Activated CD8-positive, alpha-beta T cell treated with anti-CD3 and anti-CD28 coated beads, Interleukin-2, amount 10 ng/mL, durations not matched to agents 7 days and 5 days (primary cell): Measurements from ENCODE around the gene OR8A1. TPM values are rescaled to one million over a fixed set of nuclear protein-coding genes. Genes with fewer than 3 reads are reported as not detected.

Experiments used
- ATAC-seq: fragments of 150-1000 bp; cut with Tn5 transposase; one replicate; pipeline ENCODE4 v1.10.0; 2021; ENCODE audit warnings: moderate library complexity
- CTCF ChIA-PET: fragments of 350-600 bp; sonication (Branson Sonifier 250); formaldehyde crosslinking; loops from one replicate; lab custom pipeline; 2021; ENCODE audit warnings: antibody characterized with exemption; lab: Charles Lee
- POLR2A ChIA-PET: fragments of 350-600 bp; sonication (Branson Sonifier 250); formaldehyde crosslinking; loops from one replicate; lab custom pipeline; 2021; ENCODE audit warnings: antibody characterized with exemption; lab: Charles Lee
- DNase-seq: peaks from one replicate; pipeline ENCODE4 v3.0.0-alpha.2; 2020
- H3K27ac Mint-ChIP-seq: one replicate; pipeline ENCODE4 v1.8.0; 2021; ENCODE audit warnings: mild to moderate bottlenecking, mixed read lengths
- H3K27me3 Mint-ChIP-seq: one replicate; pipeline ENCODE4 v1.8.0; 2021; ENCODE audit warnings: low read depth, mixed read lengths
- H3K36me3 Mint-ChIP-seq: one replicate; pipeline ENCODE4 v1.8.0; 2021; ENCODE audit warnings: low read depth, mixed read lengths
- H3K4me1 Mint-ChIP-seq: one replicate; pipeline ENCODE4 v1.8.0; 2021; ENCODE audit warnings: low read depth, mixed read lengths
- H3K4me3 Mint-ChIP-seq: one replicate; pipeline ENCODE4 v1.8.0; 2021; ENCODE audit warnings: mild to moderate bottlenecking, mixed read lengths
- H3K9me3 Mint-ChIP-seq: one replicate; pipeline ENCODE4 v1.8.0; 2022; ENCODE audit warnings: mixed read lengths; ENCODE audit not compliant: insufficient read depth
- total RNA-seq, 2 experiments: library from RNA; stranded (reverse); gene quantifications; one replicate each; pipeline ENCODE4 v1.2.3, GENCODE V29; 2021

OR8A1 gene
- total RNA-seq, 2 experiments from 2014 or later: not detected

DNA sequence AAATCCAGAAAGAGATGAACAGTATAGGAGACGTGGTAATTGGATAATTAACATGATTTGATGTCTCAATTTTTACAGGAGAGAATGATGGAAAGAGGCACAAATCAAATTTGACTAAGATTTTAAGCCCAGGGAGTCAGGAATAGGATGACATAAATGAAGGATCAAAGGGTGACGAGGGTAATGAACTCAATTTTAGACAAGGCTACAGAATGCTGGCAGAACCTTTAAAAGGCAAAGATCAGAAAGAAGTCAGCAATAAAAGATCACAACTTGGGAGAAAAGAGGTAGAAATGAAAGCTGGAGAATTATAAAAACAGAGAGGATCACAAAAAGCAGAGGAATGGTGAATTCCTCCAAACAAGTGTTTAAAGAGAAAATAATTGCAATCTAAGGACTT lies 13.0 kb upstream of the OR8A1 start:
- no peak for DNase-seq
- Mint-ChIP-seq H3K27me3 (peaks cover 10% of the 10 kb centered on the region), H3K27ac (no peak overlapping the region), H3K36me3 (no peaks in the 10 kb centered on the region), H3K4me3 (no peak overlapping the region), H3K9me3 (no peaks in the 10 kb centered on the region), H3K4me1 (no peaks in the 10 kb centered on the region)
- no peak for ATAC-seq
- ChIA-PET CTCF (no interaction called here), POLR2A (no interaction called here)

DNA sequence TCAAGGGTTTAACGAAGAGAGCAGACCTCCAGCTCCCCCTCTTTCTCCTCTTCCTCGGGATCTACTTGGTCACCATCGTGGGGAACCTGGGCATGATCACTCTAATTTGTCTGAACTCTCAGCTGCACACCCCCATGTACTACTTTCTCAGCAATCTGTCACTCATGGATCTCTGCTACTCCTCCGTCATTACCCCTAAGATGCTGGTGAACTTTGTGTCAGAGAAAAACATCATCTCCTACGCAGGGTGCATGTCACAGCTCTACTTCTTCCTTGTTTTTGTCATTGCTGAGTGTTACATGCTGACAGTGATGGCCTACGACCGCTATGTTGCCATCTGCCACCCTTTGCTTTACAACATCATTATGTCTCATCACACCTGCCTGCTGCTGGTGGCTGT lies 363 bp downstream of the OR8A1 start:
- H3K27ac Mint-ChIP-seq: no peak overlapping the region
- ATAC-seq: no peak
- H3K36me3 Mint-ChIP-seq: no peaks in the 10 kb centered on the region
- CTCF ChIA-PET: interaction anchor here (1.5 kb wide), 1 partner anchor 554 kb away, joined by 3 read pairs; no protein-coding TSS in a partner anchor
- POLR2A ChIA-PET: no interaction called here
- no peak overlapping the region for H3K4me3 Mint-ChIP-seq
- H3K4me1 Mint-ChIP-seq: no peaks in the 10 kb centered on the region
- no peaks in the 10 kb centered on the region for H3K9me3 Mint-ChIP-seq
- DNase-seq: no peak
- peaks cover 3% of the 10 kb centered on the region for H3K27me3 Mint-ChIP-seq

DNA sequence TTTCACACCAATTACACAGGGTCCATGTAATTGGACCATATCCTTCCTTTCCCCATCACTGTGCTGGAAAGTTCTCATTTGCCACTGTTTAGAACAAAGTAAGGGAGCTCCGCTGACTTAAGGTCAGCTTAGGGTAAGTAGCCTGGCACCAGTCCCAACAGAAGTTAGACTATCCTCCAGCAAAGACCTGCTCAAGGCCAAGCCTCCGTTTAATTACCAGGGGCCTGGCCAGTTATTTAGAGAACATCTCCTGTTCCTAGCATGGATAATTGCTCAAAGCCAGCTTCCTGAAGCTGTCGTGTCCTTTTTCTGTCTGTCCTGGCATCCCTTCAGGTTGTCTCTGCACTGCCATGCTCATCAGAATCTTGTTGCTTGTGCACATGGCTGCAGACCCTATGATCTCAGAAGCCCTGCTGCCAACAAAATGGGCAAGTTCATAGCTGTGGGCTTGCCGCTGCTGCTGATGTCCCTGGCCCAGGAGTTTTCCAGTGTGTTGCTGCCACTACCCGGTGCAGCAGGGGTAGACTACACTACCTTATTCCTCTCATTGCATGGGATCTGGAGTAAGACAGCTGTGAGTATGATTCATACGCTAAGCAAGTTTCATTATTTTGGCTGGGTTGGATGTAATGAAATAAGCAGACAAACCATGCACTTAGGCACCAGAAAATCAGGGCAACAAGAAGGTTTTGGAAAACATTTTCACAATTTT lies 8.1 kb downstream of the OR8A1 start:
- DNase-seq (no peak), ATAC-seq (no peak)
- Mint-ChIP-seq H3K4me1 (no peaks in the 10 kb centered on the region), H3K27ac (no peak overlapping the region), H3K27me3 (peaks cover 6% of the 10 kb centered on the region), H3K36me3 (no peaks in the 10 kb centered on the region), H3K9me3 (no peaks in the 10 kb centered on the region), H3K4me3 (no peak overlapping the region)
- CTCF ChIA-PET: interaction anchor here (0.8 to 1.2 kb wide), 2 partner anchors 8 to 161 kb away, joined by 3 read pairs; no protein-coding TSS in a partner anchor
- POLR2A ChIA-PET: no interaction called here

DNA sequence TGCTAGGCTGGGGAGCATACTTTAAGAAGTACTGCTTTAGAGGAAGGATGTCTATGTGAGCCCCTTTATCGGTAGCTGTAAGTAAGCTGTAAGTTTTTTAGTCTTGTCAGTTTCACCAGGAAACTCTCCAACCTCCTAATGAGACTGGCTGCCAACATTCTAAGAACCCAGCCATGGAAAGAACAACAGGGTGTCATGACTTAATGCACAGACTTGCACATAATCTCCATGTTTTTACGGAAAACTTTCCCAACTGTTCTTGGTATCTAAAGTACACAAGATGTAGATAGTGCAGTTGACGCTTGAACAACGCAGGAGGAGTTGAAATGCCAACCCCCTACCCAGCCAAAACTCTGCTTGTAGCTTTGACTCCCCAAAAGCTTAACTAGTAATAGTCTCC lies 9.0 kb downstream of the OR8A1 start:
- POLR2A ChIA-PET: no interaction called here
- DNase-seq (no peak), ATAC-seq (no peak)
- H3K36me3 Mint-ChIP-seq: no peaks in the 10 kb centered on the region
- H3K4me3 Mint-ChIP-seq: no peak overlapping the region
- no peaks in the 10 kb centered on the region for H3K9me3 Mint-ChIP-seq
- H3K27me3 Mint-ChIP-seq: peaks cover 5% of the 10 kb centered on the region
- CTCF ChIA-PET: interaction anchor here (0.8 kb wide), 1 partner anchor 162 kb away, joined by 3 read pairs; no protein-coding TSS in a partner anchor
- no peak overlapping the region for H3K27ac Mint-ChIP-seq
- H3K4me1 Mint-ChIP-seq: no peaks in the 10 kb centered on the region

DNA sequence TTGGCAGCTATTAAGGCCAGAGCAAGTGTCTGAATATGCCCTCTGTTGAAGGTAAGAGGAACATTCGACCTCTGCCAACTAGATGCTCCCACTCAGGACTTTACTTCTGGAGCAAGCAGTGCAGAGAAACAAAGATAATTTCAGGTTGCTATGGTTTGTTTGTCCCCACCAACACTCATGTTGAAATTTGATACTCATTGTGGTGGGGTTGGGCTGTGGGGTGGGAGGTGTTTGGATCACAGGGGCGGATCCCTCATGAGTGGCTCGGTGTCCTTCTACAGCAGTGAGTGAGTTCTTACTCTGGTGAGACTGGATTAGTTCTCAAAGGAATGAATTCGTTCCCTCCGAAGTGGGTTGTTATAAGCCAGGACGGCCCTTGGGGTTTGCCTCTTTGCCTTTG lies 12.0 kb downstream of the OR8A1 start:
- Mint-ChIP-seq H3K4me3 (no peak overlapping the region), H3K9me3 (no peaks in the 10 kb centered on the region), H3K27ac (no peak overlapping the region), H3K4me1 (no peaks in the 10 kb centered on the region), H3K36me3 (no peaks in the 10 kb centered on the region), H3K27me3 (peaks cover 5% of the 10 kb centered on the region)
- POLR2A ChIA-PET: no interaction called here
- CTCF ChIA-PET: no interaction called here
- ATAC-seq (no peak), DNase-seq (no peak)

DNA sequence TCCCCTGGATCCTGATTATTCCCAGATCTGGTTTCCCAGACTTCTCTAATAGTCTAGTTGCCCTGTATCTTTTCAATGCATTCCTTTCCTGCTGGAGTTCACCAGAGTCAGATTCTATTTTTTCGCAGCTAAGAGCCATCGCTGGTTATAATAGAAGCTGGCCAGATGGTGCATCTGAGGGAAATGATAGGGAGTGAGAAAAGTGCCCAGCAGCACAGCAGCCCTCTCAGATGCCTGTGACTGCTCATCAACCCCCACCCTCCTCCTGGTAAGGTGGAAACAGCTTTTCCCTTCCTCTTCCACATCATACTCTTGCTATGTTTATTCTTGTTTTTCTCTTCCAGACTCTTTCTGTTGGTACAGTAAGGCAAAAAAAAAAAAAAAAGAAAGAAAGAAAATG lies 12.8 kb downstream of the OR8A1 start:
- H3K4me3 Mint-ChIP-seq: no peak overlapping the region
- H3K9me3 Mint-ChIP-seq: no peaks in the 10 kb centered on the region
- CTCF ChIA-PET: interaction anchor here (3.8 to 3.9 kb wide), 2 partner anchors 167 to 181 kb away, joined by 14 to 25 read pairs; no protein-coding TSS in a partner anchor
- no peak overlapping the region for H3K27ac Mint-ChIP-seq
- no peaks in the 10 kb centered on the region for H3K36me3 Mint-ChIP-seq
- DNase-seq: no peak
- peaks cover 13% of the 10 kb centered on the region for H3K27me3 Mint-ChIP-seq
- ATAC-seq: no peak
- H3K4me1 Mint-ChIP-seq: no peaks in the 10 kb centered on the region
- POLR2A ChIA-PET: no interaction called here

DNA sequence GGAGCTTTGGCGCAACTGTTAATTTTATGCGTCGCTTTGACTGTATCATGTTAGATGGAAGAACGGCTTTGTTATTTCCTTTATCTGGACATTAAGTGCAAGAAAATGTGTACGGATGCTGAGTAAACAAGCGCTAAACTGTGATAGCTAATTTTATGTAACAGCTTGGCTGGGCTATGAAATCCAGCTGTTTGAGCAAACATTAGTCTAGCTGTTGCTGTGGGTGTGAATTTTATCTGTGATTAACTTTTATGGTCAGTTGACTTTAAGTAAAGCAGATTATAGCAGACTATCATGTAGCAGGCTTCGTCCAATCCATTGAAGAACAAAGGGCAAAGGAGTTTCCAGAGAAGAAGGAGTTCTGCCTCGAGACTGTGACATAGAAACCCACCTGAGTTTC lies 14.0 kb downstream of the OR8A1 start:
- no peaks in the 10 kb centered on the region for H3K9me3 Mint-ChIP-seq
- H3K27me3 Mint-ChIP-seq: peaks cover 18% of the 10 kb centered on the region
- CTCF ChIA-PET: interaction anchor here (3.8 to 3.9 kb wide), 2 partner anchors 168 to 182 kb away, joined by 14 to 25 read pairs; no protein-coding TSS in a partner anchor
- DNase-seq (no peak), ATAC-seq (no peak)
- H3K36me3 Mint-ChIP-seq: no peaks in the 10 kb centered on the region
- POLR2A ChIA-PET: no interaction called here
- H3K4me1 Mint-ChIP-seq: no peaks in the 10 kb centered on the region
- H3K27ac Mint-ChIP-seq: no peak overlapping the region
- H3K4me3 Mint-ChIP-seq: no peak overlapping the region

DNA sequence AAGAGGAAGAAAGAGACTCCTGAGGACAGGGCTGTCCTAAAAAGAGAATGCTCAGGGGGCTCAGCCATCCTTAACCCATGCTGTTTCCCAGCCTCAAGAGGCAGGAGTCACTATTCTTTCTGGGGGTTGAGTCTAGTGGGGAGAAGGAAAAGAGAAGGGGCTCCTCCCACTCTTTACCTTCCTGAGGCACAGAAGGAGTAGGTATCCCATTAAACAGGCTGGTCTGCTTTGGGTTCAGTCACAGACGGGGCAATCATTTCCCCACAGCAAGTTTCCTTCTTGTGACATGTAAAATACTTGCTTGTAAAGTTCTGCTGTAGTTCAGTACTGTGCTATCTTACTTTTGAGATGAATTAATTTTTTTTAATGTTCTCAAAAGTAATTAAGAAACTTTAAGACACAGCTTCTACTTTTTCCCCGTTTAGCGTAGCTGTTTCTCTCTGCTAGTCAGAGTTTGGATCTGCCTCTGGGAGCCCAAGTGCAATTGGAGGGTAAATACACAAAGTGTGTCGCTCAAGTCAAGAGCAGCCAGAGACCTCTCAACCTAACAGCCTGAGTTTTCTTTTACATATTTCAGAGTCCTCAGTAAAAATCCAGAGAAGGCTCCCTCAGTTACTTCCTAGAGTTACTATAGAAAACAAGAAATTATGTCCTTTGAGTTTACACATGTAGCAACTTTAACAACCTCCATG lies 15.0 kb downstream of the OR8A1 start:
- ATAC-seq: no peak
- no peak overlapping the region for H3K4me3 Mint-ChIP-seq
- H3K9me3 Mint-ChIP-seq: no peaks in the 10 kb centered on the region
- ChIA-PET POLR2A (no interaction called here), CTCF (interaction anchor here (0.7 to 3.9 kb wide), 7 partner anchors 8 to 183 kb away, joined by 3 to 25 read pairs (median 4); no protein-coding TSS in a partner anchor)
- H3K4me1 Mint-ChIP-seq: no peaks in the 10 kb centered on the region
- no peaks in the 10 kb centered on the region for H3K36me3 Mint-ChIP-seq
- DNase-seq: no peak
- H3K27me3 Mint-ChIP-seq: peaks cover 18% of the 10 kb centered on the region
- H3K27ac Mint-ChIP-seq: no peak overlapping the region

DNA sequence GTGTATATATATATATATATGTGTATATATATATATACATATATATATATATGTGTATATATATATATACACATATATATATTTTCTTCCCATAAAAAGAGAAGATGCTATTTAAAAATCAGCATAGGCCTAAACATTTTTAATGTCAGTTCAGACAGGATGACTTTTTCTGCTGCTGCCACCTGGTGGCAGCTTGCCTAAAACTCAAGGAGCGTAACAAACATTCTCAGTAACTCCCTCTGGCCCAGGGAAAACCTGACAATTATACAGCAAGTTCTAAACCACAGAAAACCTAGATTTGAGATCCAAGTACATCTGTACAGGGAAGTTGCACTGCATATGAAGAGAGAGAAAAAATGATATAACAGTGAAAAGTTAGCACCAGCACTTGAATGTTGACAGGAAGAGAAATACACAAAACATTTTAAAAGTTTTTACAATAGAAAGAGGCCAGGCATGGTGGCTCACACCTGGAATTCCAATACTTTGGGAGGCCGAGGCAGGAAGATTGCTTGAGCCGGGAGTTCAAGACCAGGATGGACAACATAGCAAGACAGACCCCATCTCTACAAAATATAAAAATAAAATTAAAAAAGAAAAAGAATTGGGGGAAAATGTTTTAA lies 16.6 kb downstream of the OR8A1 start:
- CTCF ChIA-PET: interaction anchor here (1.4 to 3.9 kb wide), 5 partner anchors 18 to 184 kb away, joined by 3 to 25 read pairs (median 5); no protein-coding TSS in a partner anchor
- DNase-seq (peak; percentile 57), ATAC-seq (no peak)
- H3K27ac Mint-ChIP-seq: no peak overlapping the region
- no peaks in the 10 kb centered on the region for H3K4me1 Mint-ChIP-seq
- peaks cover 19% of the 10 kb centered on the region for H3K27me3 Mint-ChIP-seq
- no peak overlapping the region for H3K4me3 Mint-ChIP-seq
- POLR2A ChIA-PET: interaction anchor here (0.9 kb wide), 1 partner anchor 35 kb away, joined by 3 read pairs; no protein-coding TSS in a partner anchor
- H3K36me3 Mint-ChIP-seq: no peaks in the 10 kb centered on the region
- no peaks in the 10 kb centered on the region for H3K9me3 Mint-ChIP-seq

DNA sequence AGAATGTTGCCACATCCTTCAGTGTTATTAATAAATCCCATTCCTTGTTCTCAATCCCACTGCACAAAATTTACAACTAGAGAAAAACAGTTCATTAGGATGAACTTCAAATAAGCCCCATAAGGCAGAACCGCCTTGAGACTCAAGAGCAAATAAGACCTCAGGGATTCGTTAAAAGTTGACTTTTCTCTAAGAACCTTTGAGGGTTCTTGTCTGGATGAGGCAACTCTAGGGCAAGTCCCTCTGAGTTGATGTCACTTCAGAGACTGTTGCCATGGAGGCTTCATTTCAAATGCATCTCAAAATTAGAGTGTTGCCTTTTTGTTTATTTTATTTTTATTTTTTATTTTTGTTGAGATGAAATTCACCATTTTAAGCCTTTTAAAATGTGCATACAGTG lies 21.6 kb downstream of the OR8A1 start:
- ATAC-seq: no peak
- H3K27ac Mint-ChIP-seq: no peak overlapping the region
- POLR2A ChIA-PET: no interaction called here
- H3K36me3 Mint-ChIP-seq: no peaks in the 10 kb centered on the region
- H3K4me3 Mint-ChIP-seq: no peak overlapping the region
- CTCF ChIA-PET: no interaction called here
- no peak for DNase-seq
- H3K27me3 Mint-ChIP-seq: peaks cover 20% of the 10 kb centered on the region
- no peaks in the 10 kb centered on the region for H3K9me3 Mint-ChIP-seq
- H3K4me1 Mint-ChIP-seq: no peaks in the 10 kb centered on the region

DNA sequence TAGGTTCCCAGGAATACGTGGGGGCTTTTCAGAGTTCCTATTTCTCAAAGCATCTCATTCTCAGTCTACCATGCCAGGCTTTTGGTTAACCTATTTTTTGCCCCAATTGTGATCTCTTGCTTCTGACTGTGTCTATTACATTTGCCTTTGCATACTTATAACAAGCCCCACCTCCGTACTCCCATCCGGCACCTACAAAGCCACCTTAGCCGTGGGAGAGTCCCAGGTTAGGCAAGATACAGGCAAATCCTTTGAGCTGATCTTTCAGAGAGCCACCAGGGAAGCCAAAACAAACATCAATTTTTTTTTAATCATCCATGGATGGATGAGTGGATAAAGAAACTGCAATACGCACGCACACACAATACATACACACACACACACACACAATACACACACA lies 22.8 kb downstream of the OR8A1 start:
- H3K4me3 Mint-ChIP-seq: no peak overlapping the region
- ChIA-PET POLR2A (no interaction called here), CTCF (interaction anchor here (1.1 kb wide), 1 partner anchor 17 kb away, joined by 3 read pairs; no protein-coding TSS in a partner anchor)
- no peaks in the 10 kb centered on the region for H3K9me3 Mint-ChIP-seq
- peaks cover 17% of the 10 kb centered on the region for H3K27me3 Mint-ChIP-seq
- H3K27ac Mint-ChIP-seq: no peak overlapping the region
- H3K36me3 Mint-ChIP-seq: no peaks in the 10 kb centered on the region
- DNase-seq (no peak), ATAC-seq (no peak)
- no peaks in the 10 kb centered on the region for H3K4me1 Mint-ChIP-seq
